Smooth muscle cell (in vitro differentiated cells): ENCODE results near the gene CYP39A1. TPM values are rescaled to one million over a fixed set of nuclear protein-coding genes. Genes with fewer than 3 reads are reported as not detected.

Experiments
- DNase-seq: peaks from one replicate; lab custom pipeline; 2025; ENCODE audit not compliant: unreplicated experiment; lab: John Stamatoyannopoulos, UW
- H2AFZ ChIP-seq: fragments of 200-600 bp; sonication (generic); 2 replicates; pipeline ENCODE4 v1.6.0; 2016; ENCODE audit warnings: antibody characterized with exemption, low read depth, mild to moderate bottlenecking
- H3F3A ChIP-seq: fragments of 200-600 bp; sonication (generic); 2 replicates; pipeline ENCODE4 v1.6.0; 2017; ENCODE audit warnings: antibody characterized with exemption, low read depth
- H3K27ac ChIP-seq: fragments of 200-600 bp; sonication (generic); 2 replicates; pipeline ENCODE4 v1.5.1; 2016; ENCODE audit warnings: low read depth, mild to moderate bottlenecking
- H3K27me3 ChIP-seq: fragments of 200-600 bp; sonication (generic); 2 replicates; pipeline ENCODE4 v1.6.1; 2016; ENCODE audit warnings: low read depth, mild to moderate bottlenecking
- H3K36me3 ChIP-seq: fragments of 200-600 bp; sonication (generic); 2 replicates; pipeline ENCODE4 v1.5.1; 2016; ENCODE audit warnings: low read depth
- H3K4me1 ChIP-seq: fragments of 200-600 bp; sonication (generic); 2 replicates; pipeline ENCODE4 v1.5.1; 2016; ENCODE audit warnings: low read depth
- H3K4me2 ChIP-seq: fragments of 200-600 bp; sonication (generic); 2 replicates; pipeline ENCODE4 v1.6.0; 2016; ENCODE audit warnings: mild to moderate bottlenecking
- H3K4me3 ChIP-seq: fragments of 200-600 bp; sonication (generic); 2 replicates; pipeline ENCODE4 v1.5.1; 2016; ENCODE audit warnings: mild to moderate bottlenecking
- H3K79me2 ChIP-seq: fragments of 200-600 bp; sonication (generic); 2 replicates; pipeline ENCODE4 v1.6.0; 2016; ENCODE audit warnings: low read depth, mild to moderate bottlenecking
- H3K9ac ChIP-seq: fragments of 200-600 bp; sonication (generic); 2 replicates; pipeline ENCODE4 v1.6.0; 2016; ENCODE audit warnings: low read depth
- H3K9me3 ChIP-seq: fragments of 200-600 bp; sonication (generic); replicated peaks from 2 replicates; pipeline ENCODE4 v1.5.1; 2016; ENCODE audit warnings: low read depth
- H4K20me1 ChIP-seq: fragments of 200-600 bp; sonication (generic); 2 replicates; pipeline ENCODE4 v1.6.0; 2016; ENCODE audit warnings: low read depth
- CTCF ChIP-seq: fragments of 200-600 bp; sonication (generic); IDR thresholded peaks from 2 replicates; pipeline ENCODE4 v1.5.1; 2017; ENCODE audit warnings: borderline replicate concordance, mild to moderate bottlenecking, antibody characterized with exemption; ENCODE audit not compliant: insufficient read depth, poor library complexity, severe bottlenecking
- WGBS: methylation state at CpG from one replicate; pipeline ENCODE4 v1.1.7; 2016; ENCODE audit warnings: low lambda C conversion rate; 5-methylcytosine and 5-hydroxymethylcytosine counted together
- polyA plus RNA-seq: library from polyadenylated mRNA; unstranded; fragments of >200 nt; fragmentation: Nextera tagmentation; extraction: Ambion mirVana; gene quantifications from 2 replicates; pipeline ENCODE4 v1.2.1, GENCODE V29; 2016
- total RNA-seq: library from RNA; depleted of rRNA; stranded (reverse); fragments of >200 nt; gene quantifications from 2 replicates; pipeline ENCODE4 v1.2.3, GENCODE V29; 2014

CYP39A1 gene
- total and polyA plus RNA-seq, 2 experiments from 2014 or later, result 0.40 to 0.63 TPM

GRCh38 chr6:46526607-46527006 lies 126.0 kb downstream of the CYP39A1 start:
- no peaks in the 10 kb centered on the region for H3K9me3 ChIP-seq
- H3K4me3 ChIP-seq, result no peak overlapping the region
- no peaks in the 10 kb centered on the region for H4K20me1 ChIP-seq
- H2AFZ ChIP-seq, result no peak overlapping the region
- H3K4me2 ChIP-seq, result no peak overlapping the region
- H3K27me3 ChIP-seq, result no peaks in the 10 kb centered on the region
- 100% methylated on average over 2 of the region's 2 CpGs for WGBS
- H3K79me2 ChIP-seq, result no peaks in the 10 kb centered on the region
- no peaks in the 10 kb centered on the region for H3K4me1 ChIP-seq
- no peak for DNase-seq
- no peak overlapping the region for H3K27ac ChIP-seq
- TF ChIP-seq CTCF, result no peak
- H3F3A ChIP-seq, result no peaks in the 10 kb centered on the region
- no peaks in the 10 kb centered on the region for H3K36me3 ChIP-seq
- H3K9ac ChIP-seq, result no peak overlapping the region

- no peak overlapping the region for H3K27ac ChIP-seq
- H3K36me3 ChIP-seq, result no peaks in the 10 kb centered on the region
- no peaks in the 10 kb centered on the region for H4K20me1 ChIP-seq
- no peak for TF ChIP-seq CTCF
- no peak overlapping the region for H3K4me3 ChIP-seq
- H3K79me2 ChIP-seq, result no peaks in the 10 kb centered on the region
- H2AFZ ChIP-seq, result no peak overlapping the region
- no peak overlapping the region for H3K4me2 ChIP-seq
- H3K9ac ChIP-seq, result no peak overlapping the region
- DNase-seq, result no peak
- no peaks in the 10 kb centered on the region for H3K9me3 ChIP-seq
- H3F3A ChIP-seq, result no peaks in the 10 kb centered on the region
- H3K4me1 ChIP-seq, result no peaks in the 10 kb centered on the region
- no peaks in the 10 kb centered on the region for H3K27me3 ChIP-seq
Measured at GRCh38 chr6:46525583-46525982, 127.0 kb downstream of the CYP39A1 start.

- DNase-seq, result no peak
- no peak overlapping the region for H2AFZ ChIP-seq
- no peaks in the 10 kb centered on the region for H3K4me1 ChIP-seq
- H3F3A ChIP-seq, result no peaks in the 10 kb centered on the region
- no peaks in the 10 kb centered on the region for H3K79me2 ChIP-seq
- H3K27me3 ChIP-seq, result no peaks in the 10 kb centered on the region
- H3K4me2 ChIP-seq, result no peak overlapping the region
- peak overlapping the region; percentile 70 for H3K27ac ChIP-seq
- TF ChIP-seq CTCF, result no peak
- H4K20me1 ChIP-seq, result no peaks in the 10 kb centered on the region
- no peak overlapping the region for H3K4me3 ChIP-seq
- H3K36me3 ChIP-seq, result no peaks in the 10 kb centered on the region
- H3K9me3 ChIP-seq, result no peaks in the 10 kb centered on the region
- H3K9ac ChIP-seq, result no peak overlapping the region
Measured at GRCh38 chr6:46521464-46521971, 131.1 kb downstream of the CYP39A1 start.

GRCh38 chr6:46517202-46517601 lies 135.4 kb downstream of the CYP39A1 start:
- Histone ChIP-seq H3K9me3 (no peaks in the 10 kb centered on the region), H3K79me2 (no peaks in the 10 kb centered on the region), H3K27ac (no peak overlapping the region), H3K27me3 (no peaks in the 10 kb centered on the region), H3K9ac (no peak overlapping the region), H3K4me3 (no peak overlapping the region), H3K4me1 (no peaks in the 10 kb centered on the region), H2AFZ (no peak overlapping the region), H3K4me2 (no peak overlapping the region), H3K36me3 (no peaks in the 10 kb centered on the region), H4K20me1 (no peaks in the 10 kb centered on the region), H3F3A (no peaks in the 10 kb centered on the region)
- TF ChIP-seq CTCF, result no peak
- DNase-seq, result no peak
